DND-41 (cell line): ENCODE data around the gene TPK1.
"Not testable (repeated sequence)": the region's sequence is repeated elsewhere in the genome, so short reads cannot be mapped to it uniquely, and the experiment has no call there.

Experiments
- ATAC-seq: fragments of 200-7000 bp; cut with Tn5 transposase; 3 replicates; pipeline ENCODE4 v1.9.1; 2021; ENCODE audit warnings: low read depth; ENCODE audit not compliant: insufficient read depth
- DNase-seq: peaks from one replicate; pipeline ENCODE4 v3.0.0-alpha.2; 2020
- H2AFZ ChIP-seq: 2 replicates; pipeline ENCODE4 v1.6.0; 2012; ENCODE audit warnings: low read depth, low read length
- H3K27ac ChIP-seq: 2 replicates; pipeline ENCODE4 v1.5.1; 2012; ENCODE audit warnings: low read length, inconsistent platforms
- H3K27me3 ChIP-seq: fragments of 200-600 bp; sonication (generic); 2 replicates; pipeline ENCODE4 v1.6.0; 2012; ENCODE audit warnings: low read length, mild to moderate bottlenecking, inconsistent platforms; ENCODE audit not compliant: insufficient read depth, poor library complexity
- H3K36me3 ChIP-seq: 2 replicates; pipeline ENCODE4 v1.5.1; 2012; ENCODE audit warnings: low read length, inconsistent platforms; ENCODE audit not compliant: insufficient read depth
- H3K4me1 ChIP-seq: 2 replicates; pipeline ENCODE4 v1.5.1; 2012; ENCODE audit warnings: mild to moderate bottlenecking, low read length; ENCODE audit not compliant: insufficient read depth
- H3K4me2 ChIP-seq: 2 replicates; pipeline ENCODE4 v1.6.0; 2012; ENCODE audit warnings: mild to moderate bottlenecking, moderate library complexity, low read length, inconsistent platforms; ENCODE audit not compliant: insufficient read depth
- H3K4me3 ChIP-seq, 2 experiments: fragments of 200-600 bp in 1 of 2; shearing (Covaris generic) in 1 of 2; 2 replicates each; pipeline ENCODE4 v1.5.1; 2012 to 2016; ENCODE audit warnings: inconsistent platforms in 2 of 2, low read length in 2 of 2, mild to moderate bottlenecking in 2 of 2, low read depth in 1 of 2, moderate library complexity in 1 of 2
- H3K79me2 ChIP-seq: 2 replicates; pipeline ENCODE4 v1.6.0; 2012; ENCODE audit warnings: low read length, inconsistent platforms; ENCODE audit not compliant: insufficient read depth
- H3K9ac ChIP-seq: 2 replicates; pipeline ENCODE4 v1.6.0; 2012; ENCODE audit warnings: low read depth, mild to moderate bottlenecking, inconsistent platforms, low read length, moderate library complexity
- H3K9me3 ChIP-seq: 2 replicates; pipeline ENCODE4 v1.5.1; 2012; ENCODE audit warnings: low read length, moderate library complexity, mild to moderate bottlenecking, inconsistent platforms; ENCODE audit not compliant: insufficient read depth, severe bottlenecking
- H4K20me1 ChIP-seq: 2 replicates; pipeline ENCODE4 v1.6.0; 2012; ENCODE audit warnings: low read length; ENCODE audit not compliant: insufficient read depth
- EZH2 ChIP-seq: IDR thresholded peaks from 3 replicates; pipeline ENCODE4 v1.6.1; 2012; ENCODE audit warnings: borderline replicate concordance, low read depth, mild to moderate bottlenecking, moderate library complexity, low read length, inconsistent platforms; ENCODE audit not compliant: severe bottlenecking
- TF ChIP-seq, protein P1 (sequence below): IDR thresholded peaks from 2 replicates; pipeline ENCODE4 v1.5.1; 2012; ENCODE audit warnings: borderline replicate concordance, low read length, moderate library complexity, mild to moderate bottlenecking; ENCODE audit not compliant: poor library complexity, severe bottlenecking; ENCODE audit errors: extremely low read depth

TPK1 gene

DNA sequence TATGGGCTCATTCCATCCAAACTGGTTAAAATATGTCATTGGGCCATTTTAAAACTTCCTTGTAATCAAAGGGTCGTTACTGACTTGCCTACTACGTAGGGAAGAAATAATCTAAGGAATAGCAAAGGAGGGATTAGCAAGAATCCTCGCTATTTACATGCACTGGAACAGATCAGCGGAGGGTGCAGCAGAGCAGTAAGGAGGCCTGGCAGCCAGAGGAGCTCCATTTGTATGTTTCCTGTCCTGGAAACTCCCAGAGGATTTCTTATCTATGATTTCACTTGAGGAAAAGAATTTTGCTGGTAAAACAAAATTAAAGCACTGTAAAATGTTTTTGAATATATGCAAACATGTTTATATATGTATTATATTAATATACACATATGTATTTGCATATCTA lies 107.3 kb downstream of the TPK1 start:
- no peak overlapping the region for H3K9ac ChIP-seq
- no peaks in the 10 kb centered on the region for H4K20me1 ChIP-seq
- no peak overlapping the region for H3K4me3 ChIP-seq
- no peak overlapping the region for H3K27ac ChIP-seq
- H2AFZ ChIP-seq: no peak overlapping the region
- TF ChIP-seq, protein P1, sequence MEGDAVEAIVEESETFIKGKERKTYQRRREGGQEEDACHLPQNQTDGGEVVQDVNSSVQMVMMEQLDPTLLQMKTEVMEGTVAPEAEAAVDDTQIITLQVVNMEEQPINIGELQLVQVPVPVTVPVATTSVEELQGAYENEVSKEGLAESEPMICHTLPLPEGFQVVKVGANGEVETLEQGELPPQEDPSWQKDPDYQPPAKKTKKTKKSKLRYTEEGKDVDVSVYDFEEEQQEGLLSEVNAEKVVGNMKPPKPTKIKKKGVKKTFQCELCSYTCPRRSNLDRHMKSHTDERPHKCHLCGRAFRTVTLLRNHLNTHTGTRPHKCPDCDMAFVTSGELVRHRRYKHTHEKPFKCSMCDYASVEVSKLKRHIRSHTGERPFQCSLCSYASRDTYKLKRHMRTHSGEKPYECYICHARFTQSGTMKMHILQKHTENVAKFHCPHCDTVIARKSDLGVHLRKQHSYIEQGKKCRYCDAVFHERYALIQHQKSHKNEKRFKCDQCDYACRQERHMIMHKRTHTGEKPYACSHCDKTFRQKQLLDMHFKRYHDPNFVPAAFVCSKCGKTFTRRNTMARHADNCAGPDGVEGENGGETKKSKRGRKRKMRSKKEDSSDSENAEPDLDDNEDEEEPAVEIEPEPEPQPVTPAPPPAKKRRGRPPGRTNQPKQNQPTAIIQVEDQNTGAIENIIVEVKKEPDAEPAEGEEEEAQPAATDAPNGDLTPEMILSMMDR: no peak
- no peak for TF ChIP-seq EZH2
- ATAC-seq (no peak), DNase-seq (no peak)
- no peaks in the 10 kb centered on the region for H3K4me1 ChIP-seq
- no peaks in the 10 kb centered on the region for H3K79me2 ChIP-seq
- H3K4me2 ChIP-seq: no peak overlapping the region
- H3K9me3 ChIP-seq: no peaks in the 10 kb centered on the region
- no peaks in the 10 kb centered on the region for H3K27me3 ChIP-seq
- H3K36me3 ChIP-seq: no peaks in the 10 kb centered on the region

DNA sequence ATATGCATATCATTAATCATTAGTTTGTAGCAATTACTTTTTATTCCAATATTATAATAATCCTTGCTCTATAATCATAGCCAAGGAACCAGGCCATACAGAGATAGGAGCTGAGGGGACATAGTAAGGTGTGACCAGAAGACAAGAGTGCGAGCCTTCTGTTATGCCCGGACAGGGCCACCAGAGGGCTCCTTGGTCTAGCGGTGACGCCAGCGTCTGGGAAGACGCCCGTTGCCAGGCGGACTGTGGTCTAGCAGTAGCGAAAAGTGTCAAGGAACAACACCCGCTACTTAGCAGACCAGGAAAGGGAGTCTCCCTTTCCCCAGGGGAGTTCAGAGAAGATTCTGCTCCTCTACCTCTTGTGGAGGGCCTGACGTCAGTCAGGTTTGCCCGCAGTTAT lies 109.0 kb downstream of the TPK1 start:
- H3K9me3 ChIP-seq, H3K4me2 ChIP-seq, H3K9ac ChIP-seq, H3K4me3 ChIP-seq, H3K79me2 ChIP-seq, H3K27me3 ChIP-seq, H4K20me1 ChIP-seq, H2AFZ ChIP-seq, H3K4me1 ChIP-seq, ATAC-seq, H3K36me3 ChIP-seq, H3K27ac ChIP-seq, DNase-seq: not testable (repeated sequence)
- TF ChIP-seq, protein P1: peak; percentile 23

DNA sequence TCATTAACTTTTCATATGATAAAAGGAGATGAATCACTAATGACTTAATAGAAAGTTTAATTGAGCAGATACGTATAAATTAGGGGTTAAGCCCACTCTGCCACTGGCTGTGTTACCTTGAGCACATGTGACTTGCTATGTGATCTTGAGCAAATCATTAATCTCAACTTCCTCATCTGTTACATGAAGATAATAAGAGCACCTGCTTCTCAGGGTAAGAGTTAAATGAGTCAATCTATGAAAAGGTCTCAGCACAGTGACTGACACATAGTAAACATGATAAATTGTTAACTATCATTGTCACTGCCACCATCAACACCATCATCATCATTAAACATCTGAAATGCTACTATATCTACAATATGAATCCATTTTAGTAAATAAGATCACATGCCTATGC lies 110.8 kb downstream of the TPK1 start:
- Histone ChIP-seq H3K79me2 (no peaks in the 10 kb centered on the region), H2AFZ (no peak overlapping the region), H4K20me1 (no peaks in the 10 kb centered on the region), H3K27me3 (no peaks in the 10 kb centered on the region), H3K9ac (no peak overlapping the region), H3K36me3 (no peaks in the 10 kb centered on the region), H3K4me1 (no peaks in the 10 kb centered on the region), H3K27ac (no peak overlapping the region), H3K4me2 (no peak overlapping the region), H3K4me3 (no peak overlapping the region), H3K9me3 (no peaks in the 10 kb centered on the region)
- ATAC-seq: no peak
- no peak for DNase-seq
- TF ChIP-seq, protein P1: no peak
- TF ChIP-seq EZH2: no peak

DNA sequence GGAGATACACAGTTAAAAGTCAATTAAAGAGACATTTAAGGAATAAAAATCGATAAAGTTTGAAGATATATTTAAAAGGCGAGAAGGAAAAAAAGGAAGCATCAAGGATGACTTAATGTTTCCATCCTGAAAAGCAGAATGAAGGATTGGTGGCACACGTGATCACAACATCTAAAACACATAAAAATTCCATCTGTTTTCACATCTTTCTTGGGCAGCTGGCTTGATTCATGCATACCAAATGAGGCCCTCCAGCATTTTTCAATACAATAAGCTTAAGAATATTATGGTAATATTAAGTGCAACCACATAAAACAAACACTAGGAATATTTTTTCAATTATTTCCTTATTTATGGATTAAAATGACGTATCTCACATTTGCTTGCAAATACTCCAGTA lies 112.6 kb downstream of the TPK1 start:
- no peak overlapping the region for H3K4me2 ChIP-seq
- ATAC-seq (no peak), DNase-seq (no peak)
- no peaks in the 10 kb centered on the region for H3K27me3 ChIP-seq
- H3K4me1 ChIP-seq: no peaks in the 10 kb centered on the region
- no peak overlapping the region for H3K4me3 ChIP-seq
- H3K27ac ChIP-seq: no peak overlapping the region
- H3K36me3 ChIP-seq: no peaks in the 10 kb centered on the region
- no peaks in the 10 kb centered on the region for H3K9me3 ChIP-seq
- H2AFZ ChIP-seq: no peak overlapping the region
- H3K9ac ChIP-seq: no peak overlapping the region
- H4K20me1 ChIP-seq: no peaks in the 10 kb centered on the region
- TF ChIP-seq, protein P1: no peak
- TF ChIP-seq EZH2: no peak
- H3K79me2 ChIP-seq: no peaks in the 10 kb centered on the region
